Measurements from ENCODE around the gene CYLC2.

The CYLC2 gene

GRCh38 chr9:102995033-102995432 lies at the start of gene CYLC2:
Gene CYLC2, plus strand, starts transcription at chr9:102995333. Its CDS starts 48 bp downstream, at chr9:102995381.
- DNase-seq = no peak

- no peak for DNase-seq
These were observed 44.8 kb upstream of the CYLC2 start for GRCh38 chr9:102950346-102950745.

- no peak for DNase-seq
These were observed 28.1 kb upstream of the CYLC2 start for GRCh38 chr9:102966999-102967398.

DNA sequence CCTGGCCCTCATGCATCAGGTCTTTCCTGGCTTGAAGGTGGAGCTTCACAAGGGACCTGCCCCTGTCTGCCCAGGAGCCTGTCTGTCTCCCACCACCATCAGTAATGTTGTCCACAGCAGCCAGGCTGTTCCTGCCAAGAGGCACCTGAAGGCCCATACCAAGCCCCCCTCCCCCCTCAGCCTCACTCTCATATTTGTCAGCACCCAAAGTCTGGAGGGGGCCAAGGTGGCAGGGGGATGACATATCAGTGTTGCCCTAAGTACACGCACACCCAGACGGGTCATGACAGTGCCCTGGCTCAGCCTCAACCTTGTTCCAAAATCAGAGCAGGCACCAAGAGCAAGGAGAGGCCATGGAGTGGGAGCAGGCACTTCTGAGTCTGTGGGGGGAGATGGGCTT lies 27.2 kb upstream of the CYLC2 start:
- DNase-seq = no peak

GRCh38 chr9:102972780-102973179 lies 22.4 kb upstream of the CYLC2 start:
- DNase-seq = no peak

DNA sequence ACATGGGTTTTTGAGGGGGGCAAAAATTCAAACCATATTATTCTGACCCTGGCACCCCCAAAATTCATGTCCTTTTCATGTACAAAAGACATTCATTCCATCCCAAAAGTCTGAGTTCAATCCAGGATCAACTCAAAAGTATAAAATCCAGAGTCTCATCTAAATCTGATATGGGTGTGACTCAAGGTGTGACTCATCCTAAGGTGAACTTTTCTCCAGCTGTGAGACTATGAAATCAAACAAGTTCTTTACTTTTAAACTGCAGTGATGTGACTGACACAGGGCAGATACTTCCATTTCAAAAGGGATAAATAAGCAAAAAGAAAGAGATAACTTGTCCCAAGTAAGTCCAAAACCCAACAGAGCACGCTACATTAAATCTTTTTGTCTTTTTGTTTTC lies 20.6 kb upstream of the CYLC2 start:
- no peak for DNase-seq

- no peak for DNase-seq
These were observed 19.9 kb upstream of the CYLC2 start for GRCh38 chr9:102975251-102975650.

GRCh38 chr9:102985162-102985895 lies 9.8 kb upstream of the CYLC2 start:
- no peak for DNase-seq

- DNase-seq = no peak
These were observed 8.7 kb upstream of the CYLC2 start for GRCh38 chr9:102986425-102986824.

DNA sequence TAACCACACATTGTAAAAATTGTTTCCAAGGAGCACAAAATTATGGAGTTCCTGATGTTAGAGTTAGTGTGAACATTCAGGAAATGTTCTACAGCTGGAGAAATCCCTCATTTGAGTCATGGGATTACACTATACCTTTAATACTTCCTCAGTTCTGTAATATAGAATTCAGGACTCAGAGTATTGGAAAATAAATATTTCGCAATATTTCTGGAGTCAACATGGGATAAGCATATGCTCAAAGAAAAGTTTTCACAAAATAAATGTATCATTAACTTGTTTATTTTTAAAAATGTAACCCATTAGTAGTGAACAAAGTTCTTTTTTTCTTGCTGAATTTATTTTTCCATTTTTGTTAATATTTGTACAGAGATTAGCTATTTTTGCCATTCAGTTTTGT lies 8.6 kb downstream of the CYLC2 start:
- DNase-seq = no peak

- DNase-seq = no peak
These were observed 19.1 kb downstream of the CYLC2 start for GRCh38 chr9:103014242-103014641.

DNA sequence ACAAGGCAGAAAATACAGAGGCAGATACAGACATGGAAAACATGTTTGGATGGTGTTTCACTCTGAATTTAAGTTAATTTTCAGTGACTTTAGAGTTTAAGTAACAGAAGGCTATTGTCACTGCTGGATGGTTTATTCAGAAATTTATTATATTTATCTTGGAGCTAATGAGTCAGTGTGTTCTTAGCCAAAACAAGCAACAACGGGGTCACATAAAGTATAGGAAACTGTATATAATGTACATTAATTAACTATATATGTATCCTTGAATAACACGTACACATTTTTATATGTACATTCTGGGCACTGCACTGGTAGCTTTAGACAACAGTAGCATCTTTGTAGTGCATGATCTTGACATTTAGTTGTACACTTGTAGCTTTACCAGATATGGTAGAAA lies 30.7 kb downstream of the CYLC2 start:
- no peak for DNase-seq

- no peak for DNase-seq
These were observed 42.7 kb downstream of the CYLC2 start for GRCh38 chr9:103037508-103038477.

DNA sequence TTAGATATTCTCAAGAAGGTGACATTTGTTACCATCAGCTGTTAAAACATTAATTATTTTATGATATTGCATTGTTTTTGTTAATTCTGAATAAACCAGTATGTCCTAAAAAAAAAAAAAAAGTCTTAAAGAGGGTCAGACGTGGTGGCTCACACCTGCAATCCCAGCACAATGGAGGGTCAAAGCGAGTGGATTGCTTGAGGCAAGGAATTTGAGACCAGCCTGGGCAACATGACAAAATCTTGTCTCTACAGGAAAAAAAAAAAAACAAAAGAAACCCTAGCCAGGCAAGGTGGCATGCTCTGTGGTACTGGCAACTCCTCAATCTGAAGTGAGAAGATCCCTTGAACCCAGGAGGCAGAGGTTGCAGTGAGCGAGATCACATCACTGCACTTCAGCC lies 46.8 kb downstream of the CYLC2 start:
- DNase-seq = no peak
